PC-9 (cell line): Measurements from ENCODE around the gene NUBPL. TPM values are rescaled to one million over a fixed set of nuclear protein-coding genes. Genes with fewer than 3 reads are reported as not detected.

Experiments
- BruUV-seq: library from RNA; stranded (reverse); fragments of 400-500 nt; replicated peaks from 2 replicates; lab custom pipeline; 2021; lab: Mats Ljungman, UMichigan
- CTCF ChIA-PET: fragments of 300-600 bp; sonication (Branson Sonifier 250); formaldehyde crosslinking; loops from one replicate; lab custom pipeline; 2022; ENCODE audit warnings: antibody characterized with exemption; lab: Charles Lee
- POLR2A ChIA-PET: fragments of 300-600 bp; sonication (Branson Sonifier 250); formaldehyde crosslinking; loops from one replicate; lab custom pipeline; 2022; ENCODE audit warnings: antibody characterized with exemption; ENCODE audit not compliant: unreplicated experiment; lab: Charles Lee
- DNase-seq, 2 experiments: peaks; one replicate each; pipeline versions ENCODE4 v3.0.0 to v3.0.0-alpha.2; 2015 to 2022; ENCODE audit warnings: mixed read lengths in 1 of 2
- H2AFZ ChIP-seq: fragments of 200-600 bp; sonication (generic); 2 replicates; pipeline ENCODE4 v1.8.1; 2017; ENCODE audit warnings: antibody characterized with exemption
- H3F3A ChIP-seq: fragments of 200-600 bp; sonication (generic); 2 replicates; pipeline ENCODE4 v1.8.1; 2017; ENCODE audit warnings: antibody characterized with exemption, mild to moderate bottlenecking, low read depth; ENCODE audit not compliant: insufficient read depth
- H3K27ac ChIP-seq: fragments of 200-600 bp; sonication (generic); 2 replicates; pipeline ENCODE4 v1.6.1; 2016; ENCODE audit warnings: mixed run types
- H3K27me3 ChIP-seq: fragments of 200-600 bp; sonication (generic); 2 replicates; pipeline ENCODE4 v1.6.1; 2016; ENCODE audit warnings: low read depth, mixed run types; ENCODE audit not compliant: insufficient read depth
- H3K36me3 ChIP-seq: fragments of 200-600 bp; sonication (generic); 2 replicates; pipeline ENCODE4 v1.6.1; 2016; ENCODE audit warnings: low read depth, mixed run types
- H3K4me1 ChIP-seq: fragments of 200-600 bp; sonication (generic); replicated peaks from 2 replicates; pipeline ENCODE4 v1.6.1; 2016; ENCODE audit warnings: mixed run types; ENCODE audit not compliant: insufficient read depth
- H3K4me2 ChIP-seq: fragments of 200-600 bp; sonication (generic); 2 replicates; pipeline ENCODE4 v1.6.1; 2017; ENCODE audit warnings: mixed run types
- H3K4me3 ChIP-seq: fragments of 200-600 bp; sonication (generic); 2 replicates; pipeline ENCODE4 v1.6.1; 2016; ENCODE audit warnings: mixed run types
- H3K79me2 ChIP-seq: fragments of 200-600 bp; sonication (generic); 2 replicates; pipeline ENCODE4 v1.6.1; 2017; ENCODE audit warnings: low read depth, mixed run types
- H3K9me2 ChIP-seq: fragments of 200-600 bp; sonication (generic); 2 replicates; pipeline ENCODE4 v1.8.1; 2017; ENCODE audit warnings: mild to moderate bottlenecking; ENCODE audit not compliant: insufficient read depth
- H3K9me3 ChIP-seq: fragments of 200-600 bp; sonication (generic); 2 replicates; pipeline ENCODE4 v1.8.1; 2016; ENCODE audit warnings: low read depth; ENCODE audit not compliant: insufficient read depth
- H4K20me1 ChIP-seq: fragments of 200-600 bp; sonication (generic); 2 replicates; pipeline ENCODE4 v1.8.1; 2017; ENCODE audit not compliant: insufficient read depth
- EZH2 ChIP-seq: fragments of 200-600 bp; sonication (generic); IDR thresholded peaks from 2 replicates; pipeline ENCODE4 v1.8.0; 2017; ENCODE audit warnings: antibody characterized with exemption, low read depth
- intact Hi-C: fragments of 100-400 bp; cut with micrococcal nuclease; formaldehyde crosslinking; loops from one replicate; pipeline ENCODE4 v1.10.0; 2022; ENCODE audit not compliant: unreplicated experiment
- total RNA-seq: library from RNA; stranded (reverse); gene quantifications from 2 replicates; pipeline ENCODE4 v1.2.3, GENCODE V29; 2021
- TF ChIP-seq, protein P1 (sequence below): fragments of 200-600 bp; sonication (generic); conservative IDR thresholded peaks from 2 replicates; pipeline ENCODE4 v1.6.1; 2017; ENCODE audit warnings: mixed run types, antibody characterized with exemption, mild to moderate bottlenecking, moderate library complexity

The NUBPL gene
- total RNA-seq, 1 experiment from 2014 or later = 14.6 TPM

DNA sequence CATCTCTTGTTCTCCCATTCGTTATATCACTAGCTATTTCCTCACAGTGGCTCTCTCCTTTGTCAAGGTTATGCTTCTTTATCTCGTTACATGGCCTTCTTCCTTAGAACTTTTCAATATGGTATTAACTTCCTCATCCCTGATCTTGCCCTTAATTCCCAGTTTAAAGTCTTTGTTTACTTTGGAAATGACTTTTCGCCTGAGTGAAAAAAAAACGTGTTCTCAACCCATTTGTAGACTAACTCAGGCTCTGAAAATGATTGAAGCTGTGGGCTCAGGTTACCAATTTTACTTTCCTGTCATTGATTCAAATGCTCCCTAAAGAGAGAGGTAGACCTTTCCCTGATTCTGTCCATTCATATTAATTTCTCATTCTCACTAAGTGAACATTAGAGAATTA lies 135.2 kb downstream of the NUBPL start:
- no peaks in the 10 kb centered on the region for H3K4me1 ChIP-seq
- TF ChIP-seq EZH2 = no peak
- TF ChIP-seq, protein P1, sequence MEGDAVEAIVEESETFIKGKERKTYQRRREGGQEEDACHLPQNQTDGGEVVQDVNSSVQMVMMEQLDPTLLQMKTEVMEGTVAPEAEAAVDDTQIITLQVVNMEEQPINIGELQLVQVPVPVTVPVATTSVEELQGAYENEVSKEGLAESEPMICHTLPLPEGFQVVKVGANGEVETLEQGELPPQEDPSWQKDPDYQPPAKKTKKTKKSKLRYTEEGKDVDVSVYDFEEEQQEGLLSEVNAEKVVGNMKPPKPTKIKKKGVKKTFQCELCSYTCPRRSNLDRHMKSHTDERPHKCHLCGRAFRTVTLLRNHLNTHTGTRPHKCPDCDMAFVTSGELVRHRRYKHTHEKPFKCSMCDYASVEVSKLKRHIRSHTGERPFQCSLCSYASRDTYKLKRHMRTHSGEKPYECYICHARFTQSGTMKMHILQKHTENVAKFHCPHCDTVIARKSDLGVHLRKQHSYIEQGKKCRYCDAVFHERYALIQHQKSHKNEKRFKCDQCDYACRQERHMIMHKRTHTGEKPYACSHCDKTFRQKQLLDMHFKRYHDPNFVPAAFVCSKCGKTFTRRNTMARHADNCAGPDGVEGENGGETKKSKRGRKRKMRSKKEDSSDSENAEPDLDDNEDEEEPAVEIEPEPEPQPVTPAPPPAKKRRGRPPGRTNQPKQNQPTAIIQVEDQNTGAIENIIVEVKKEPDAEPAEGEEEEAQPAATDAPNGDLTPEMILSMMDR = no peak
- H3K36me3 ChIP-seq = no peaks in the 10 kb centered on the region
- no peaks in the 10 kb centered on the region for H3F3A ChIP-seq
- no peak overlapping the region for H3K4me2 ChIP-seq
- H3K4me3 ChIP-seq = no peak overlapping the region
- DNase-seq = no peak
- no peak overlapping the region for H2AFZ ChIP-seq
- CTCF ChIA-PET = no interaction called here
- H4K20me1 ChIP-seq = no peaks in the 10 kb centered on the region
- no peak overlapping the region for H3K27ac ChIP-seq
- no peaks in the 10 kb centered on the region for H3K79me2 ChIP-seq
- H3K27me3 ChIP-seq = no peaks in the 10 kb centered on the region
- POLR2A ChIA-PET = no interaction called here
- intact Hi-C loops = no loop called here
- no TSS peak for BruUV-seq
- no peaks in the 10 kb centered on the region; the same call in 1 of the 2 replicates for H3K9me3 ChIP-seq
- H3K9me2 ChIP-seq = no peaks in the 10 kb centered on the region

DNA sequence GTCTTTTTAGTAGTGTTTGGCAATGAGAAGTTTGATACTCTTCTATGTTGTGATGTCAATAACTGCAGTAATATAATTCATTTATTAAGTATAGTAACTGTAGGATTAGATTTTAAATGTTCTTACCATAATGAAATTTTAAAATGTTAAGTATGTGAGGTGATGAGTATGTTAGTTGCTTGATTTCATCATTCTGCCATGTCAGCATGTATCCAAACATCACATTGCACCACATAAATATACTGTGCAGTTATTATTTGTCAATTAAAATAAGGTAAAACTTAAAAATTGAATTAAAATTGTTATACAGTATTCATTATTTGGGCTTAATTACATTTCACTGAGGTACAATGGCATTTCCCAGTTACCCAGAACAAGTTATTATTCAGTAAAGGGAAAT lies 138.6 kb downstream of the NUBPL start:
- no peak overlapping the region for H2AFZ ChIP-seq
- H3K36me3 ChIP-seq = no peaks in the 10 kb centered on the region
- no peaks in the 10 kb centered on the region for H3K9me2 ChIP-seq
- DNase-seq = no peak
- CTCF ChIA-PET = no interaction called here
- H3K9me3 ChIP-seq = no peaks in the 10 kb centered on the region; the same call in 1 of the 2 replicates
- no peak overlapping the region for H3K4me2 ChIP-seq
- H4K20me1 ChIP-seq = no peaks in the 10 kb centered on the region
- TF ChIP-seq EZH2 = no peak
- TF ChIP-seq, protein P1 = no peak
- BruUV-seq = no TSS peak
- no peaks in the 10 kb centered on the region for H3K27me3 ChIP-seq
- intact Hi-C loops = no loop called here
- no peaks in the 10 kb centered on the region for H3K4me1 ChIP-seq
- no peak overlapping the region for H3K4me3 ChIP-seq
- no peak overlapping the region for H3K27ac ChIP-seq
- H3F3A ChIP-seq = no peaks in the 10 kb centered on the region
- no peaks in the 10 kb centered on the region for H3K79me2 ChIP-seq
- POLR2A ChIA-PET = no interaction called here

DNA sequence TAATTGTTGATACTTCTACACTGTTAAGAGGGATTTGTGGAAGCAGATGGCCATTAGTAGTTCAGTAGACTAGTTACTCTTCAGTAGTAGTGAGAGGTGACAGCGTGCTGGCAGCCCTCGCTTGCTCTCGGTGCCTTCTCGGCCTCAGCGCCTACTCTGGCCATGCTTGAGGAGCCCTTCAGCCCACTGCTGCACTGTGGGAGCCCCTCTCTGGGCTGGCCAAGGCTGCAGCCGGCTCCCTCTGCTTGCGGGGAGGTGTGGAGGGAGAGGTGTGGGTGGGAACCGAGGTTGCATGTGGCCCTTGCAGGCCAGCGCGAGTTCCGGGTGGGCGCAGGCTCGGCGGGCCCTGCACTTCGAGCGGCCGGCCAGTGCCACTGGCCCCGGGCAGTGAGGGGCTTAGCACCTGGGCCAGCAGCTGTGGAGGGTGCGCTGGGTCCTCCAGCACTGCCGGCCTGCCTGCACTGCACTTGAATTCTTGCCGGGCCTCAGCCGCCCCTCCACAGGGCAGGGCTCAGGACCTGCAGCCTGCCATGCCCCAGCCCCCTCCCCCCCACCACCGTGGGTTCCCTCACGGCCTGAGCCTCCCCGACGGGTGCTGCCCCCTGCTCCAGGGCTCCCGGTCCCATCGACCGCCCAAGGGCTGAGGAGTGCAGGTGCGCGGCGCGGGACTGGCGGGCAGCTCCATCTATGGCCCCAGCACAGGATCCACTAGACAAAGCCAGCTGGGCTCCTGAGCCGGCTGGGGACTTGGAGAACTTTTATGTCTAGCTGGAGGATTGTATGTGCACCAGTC lies 139.3 kb downstream of the NUBPL start:
- CTCF ChIA-PET = no interaction called here

More for the DNA sequence above, 139.3 kb downstream of the NUBPL start:
- POLR2A ChIA-PET = no interaction called here
- BruUV-seq = no TSS peak
- no peaks in the 10 kb centered on the region for H3K27me3 ChIP-seq
- no peaks in the 10 kb centered on the region for H3K4me1 ChIP-seq
- no peak overlapping the region for H3K4me2 ChIP-seq
- TF ChIP-seq EZH2 = no peak
- TF ChIP-seq, protein P1 = no peak
- no peak for DNase-seq
- no peaks in the 10 kb centered on the region for H3K79me2 ChIP-seq
- H3K27ac ChIP-seq = no peak overlapping the region
- no peaks in the 10 kb centered on the region for H3K36me3 ChIP-seq
- no peaks in the 10 kb centered on the region for H4K20me1 ChIP-seq
- intact Hi-C loops = no loop called here
- no peak overlapping the region for H2AFZ ChIP-seq
- no peaks in the 10 kb centered on the region; the same call in 1 of the 2 replicates for H3K9me3 ChIP-seq
- no peaks in the 10 kb centered on the region for H3F3A ChIP-seq
- H3K9me2 ChIP-seq = no peaks in the 10 kb centered on the region
- no peak overlapping the region for H3K4me3 ChIP-seq
